Stimulated activated CD8-positive, alpha-beta memory T cell treated with anti-CD3 and anti-CD28 coated beads, Interleukin-2, amount 100 ng/mL, for 48 hours (primary cell): ENCODE results near the gene ZNF592.
"Not testable (repeated sequence)": the region's sequence is repeated elsewhere in the genome, so short reads cannot be mapped to it uniquely, and the experiment has no call there.

ENCODE experiments used
- DNase-seq, 2 donors: peaks; one replicate each; pipeline ENCODE4 v3.0.0-alpha.2; 2020; ENCODE audit warnings: low read depth in 2 of 2

Gene ZNF592, protein sequence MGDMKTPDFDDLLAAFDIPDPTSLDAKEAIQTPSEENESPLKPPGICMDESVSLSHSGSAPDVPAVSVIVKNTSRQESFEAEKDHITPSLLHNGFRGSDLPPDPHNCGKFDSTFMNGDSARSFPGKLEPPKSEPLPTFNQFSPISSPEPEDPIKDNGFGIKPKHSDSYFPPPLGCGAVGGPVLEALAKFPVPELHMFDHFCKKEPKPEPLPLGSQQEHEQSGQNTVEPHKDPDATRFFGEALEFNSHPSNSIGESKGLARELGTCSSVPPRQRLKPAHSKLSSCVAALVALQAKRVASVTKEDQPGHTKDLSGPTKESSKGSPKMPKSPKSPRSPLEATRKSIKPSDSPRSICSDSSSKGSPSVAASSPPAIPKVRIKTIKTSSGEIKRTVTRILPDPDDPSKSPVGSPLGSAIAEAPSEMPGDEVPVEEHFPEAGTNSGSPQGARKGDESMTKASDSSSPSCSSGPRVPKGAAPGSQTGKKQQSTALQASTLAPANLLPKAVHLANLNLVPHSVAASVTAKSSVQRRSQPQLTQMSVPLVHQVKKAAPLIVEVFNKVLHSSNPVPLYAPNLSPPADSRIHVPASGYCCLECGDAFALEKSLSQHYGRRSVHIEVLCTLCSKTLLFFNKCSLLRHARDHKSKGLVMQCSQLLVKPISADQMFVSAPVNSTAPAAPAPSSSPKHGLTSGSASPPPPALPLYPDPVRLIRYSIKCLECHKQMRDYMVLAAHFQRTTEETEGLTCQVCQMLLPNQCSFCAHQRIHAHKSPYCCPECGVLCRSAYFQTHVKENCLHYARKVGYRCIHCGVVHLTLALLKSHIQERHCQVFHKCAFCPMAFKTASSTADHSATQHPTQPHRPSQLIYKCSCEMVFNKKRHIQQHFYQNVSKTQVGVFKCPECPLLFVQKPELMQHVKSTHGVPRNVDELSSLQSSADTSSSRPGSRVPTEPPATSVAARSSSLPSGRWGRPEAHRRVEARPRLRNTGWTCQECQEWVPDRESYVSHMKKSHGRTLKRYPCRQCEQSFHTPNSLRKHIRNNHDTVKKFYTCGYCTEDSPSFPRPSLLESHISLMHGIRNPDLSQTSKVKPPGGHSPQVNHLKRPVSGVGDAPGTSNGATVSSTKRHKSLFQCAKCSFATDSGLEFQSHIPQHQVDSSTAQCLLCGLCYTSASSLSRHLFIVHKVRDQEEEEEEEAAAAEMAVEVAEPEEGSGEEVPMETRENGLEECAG (N-terminal part only)

DNA sequence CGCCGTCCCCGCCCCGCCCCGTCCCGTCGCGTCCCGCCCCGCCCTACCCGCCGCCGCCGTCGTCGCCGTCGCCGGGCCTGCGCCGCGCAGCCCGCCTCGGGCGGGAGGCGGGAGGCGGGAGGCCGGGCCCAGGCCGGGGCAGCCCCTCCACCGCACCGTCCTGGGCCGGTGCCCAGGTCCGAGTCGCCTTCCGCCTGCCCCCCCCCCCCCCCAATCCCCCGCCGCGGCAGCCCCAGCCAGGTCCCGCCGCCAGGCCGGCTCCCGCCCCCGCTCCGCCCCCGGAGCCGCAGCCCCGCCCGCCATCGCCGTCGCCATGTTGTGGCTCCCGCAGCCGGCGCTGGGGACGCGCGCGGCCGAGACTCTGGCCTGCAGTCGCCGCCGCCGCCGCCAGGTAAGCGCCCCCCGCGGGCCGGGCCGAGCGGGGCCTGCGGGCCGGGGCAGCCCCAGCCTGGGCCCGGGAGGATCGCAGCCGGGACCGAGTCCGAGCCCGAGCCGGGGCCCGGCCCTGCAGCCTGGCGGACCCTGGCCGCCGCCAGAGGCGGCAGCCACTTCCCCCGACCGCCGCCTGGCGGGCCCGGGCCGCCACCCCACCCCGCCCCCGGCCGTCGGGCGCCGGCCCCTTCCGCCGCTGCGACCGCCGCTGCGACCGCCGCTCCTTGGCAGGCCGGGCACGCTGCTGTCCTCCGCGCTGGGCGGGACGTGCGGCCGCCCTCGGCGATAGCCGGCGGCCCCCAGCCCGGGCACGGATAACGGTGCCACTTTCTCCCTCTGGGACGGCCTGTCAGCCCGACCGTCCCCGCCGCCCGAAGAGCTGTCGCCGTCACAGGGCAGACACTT, at the start of gene ZNF592:
ZNF592 (plus strand) TSS at position 319 of the 837 bp plus-strand sequence. CDS start 34,084 bp downstream, outside the sequence.
- DNase-seq, result peak; percentile 71 to 74

DNA sequence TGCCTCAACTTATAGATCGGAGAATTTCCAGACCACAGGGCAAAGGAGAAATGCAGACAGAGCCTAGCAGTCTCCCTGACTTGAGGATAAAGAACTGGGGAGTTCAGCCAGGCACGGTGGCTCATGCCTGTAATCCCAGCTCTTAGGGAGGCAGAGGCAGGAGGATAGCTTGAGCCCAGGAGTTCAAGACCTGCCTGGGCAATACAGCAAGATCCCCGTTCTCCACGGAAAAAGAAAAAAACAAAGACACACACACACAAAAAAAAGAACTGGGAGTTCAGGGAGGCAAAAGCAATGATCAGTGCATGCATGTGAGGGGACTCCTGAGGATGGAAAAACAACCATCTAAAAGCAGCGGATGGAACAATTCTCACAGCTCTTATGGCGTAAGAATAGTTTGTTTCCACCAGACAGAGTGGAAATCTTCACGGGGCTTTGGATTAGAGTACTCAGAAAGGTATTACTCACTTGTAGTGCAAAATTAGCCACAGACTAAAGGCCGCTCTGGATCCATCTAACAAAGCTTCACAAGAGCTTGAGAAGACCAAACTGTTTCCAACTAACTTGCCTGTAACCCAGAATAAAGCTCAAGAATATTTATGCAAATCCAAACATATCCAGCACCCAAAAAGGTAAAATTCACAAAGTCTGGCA, 48.7 kb upstream of the ZNF592 start:
- no peak for DNase-seq

DNA sequence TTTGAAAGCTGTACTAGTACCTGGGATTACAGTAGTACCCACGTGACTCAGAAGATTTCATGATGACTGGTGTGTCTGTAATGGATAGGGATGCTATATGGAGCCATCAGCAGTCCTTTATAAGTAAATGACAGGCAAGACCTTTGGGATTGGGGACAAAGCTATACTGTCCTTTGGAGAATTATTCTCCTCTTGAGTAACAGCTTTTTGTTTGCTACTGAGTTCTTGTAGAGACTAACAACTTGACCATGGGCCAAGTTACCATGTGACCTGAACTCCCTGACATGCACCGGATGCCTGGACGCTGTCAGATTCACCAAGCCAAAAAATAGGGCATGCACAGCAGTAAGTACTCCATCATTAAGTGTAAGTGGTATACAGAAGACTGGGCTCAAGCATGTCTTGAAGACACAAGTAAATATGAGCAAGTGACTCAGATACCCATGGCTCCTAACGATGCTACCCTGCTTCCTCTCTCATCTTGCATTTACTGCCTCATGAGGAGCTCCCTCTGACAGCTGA, 45.4 kb upstream of the ZNF592 start:
- DNase-seq, result no peak

DNA sequence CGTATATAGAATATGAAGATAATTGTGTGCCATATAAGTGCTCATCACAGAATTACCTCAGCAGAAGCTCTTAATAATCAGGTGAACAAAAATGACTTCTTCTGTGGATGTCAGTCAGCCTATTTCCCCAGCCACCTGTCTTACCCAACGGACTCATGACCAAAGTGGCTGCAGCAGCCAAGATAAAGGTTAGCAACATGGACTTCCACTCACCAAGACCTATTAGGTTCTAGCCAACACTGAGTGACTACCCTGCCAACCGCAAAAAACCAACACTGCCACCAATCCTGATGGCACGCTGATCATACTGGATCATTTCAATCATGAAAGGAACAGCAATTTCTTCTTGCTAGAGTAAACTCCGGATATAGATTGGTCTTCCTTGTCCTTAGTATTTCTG, 44.6 kb upstream of the ZNF592 start:
- no peak for DNase-seq

DNA sequence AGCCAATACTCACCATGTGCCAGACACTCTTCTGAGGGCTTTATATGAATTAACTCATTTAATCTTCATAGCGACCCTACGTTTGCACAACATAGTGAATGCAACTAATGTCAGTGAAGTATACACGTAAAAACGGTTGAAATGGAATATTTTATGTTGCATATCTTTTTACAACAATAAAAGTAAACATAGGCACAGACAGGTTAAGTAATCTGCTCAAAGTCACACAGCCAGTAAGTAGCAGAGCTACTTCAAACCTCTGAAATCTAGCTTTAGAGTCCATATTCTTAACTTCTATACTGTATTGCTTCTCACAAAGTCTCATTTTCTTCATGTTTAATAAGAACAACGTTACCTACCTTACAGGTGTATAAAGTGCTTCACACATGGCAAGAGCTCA, 34.0 kb upstream of the ZNF592 start:
- DNase-seq, result no peak

DNA sequence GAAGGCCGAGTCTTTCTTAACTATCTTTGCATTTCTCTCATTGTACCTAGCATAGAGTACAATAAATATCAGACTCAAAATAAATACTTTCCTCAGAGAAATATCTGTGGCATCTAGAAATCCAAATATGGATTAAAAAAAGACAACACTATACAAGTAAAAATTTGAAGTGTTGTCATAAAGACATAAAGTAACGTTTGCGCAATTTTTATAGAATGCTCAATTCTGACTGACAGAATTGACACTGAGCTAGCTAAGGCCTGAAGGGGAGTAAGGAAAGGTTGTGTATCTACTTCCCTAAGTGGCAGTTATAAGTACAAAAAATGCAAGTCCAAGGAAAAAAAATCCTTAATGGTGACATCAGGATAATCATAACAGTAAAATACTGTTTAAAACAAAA, 33.6 kb upstream of the ZNF592 start:
- no peak for DNase-seq

DNA sequence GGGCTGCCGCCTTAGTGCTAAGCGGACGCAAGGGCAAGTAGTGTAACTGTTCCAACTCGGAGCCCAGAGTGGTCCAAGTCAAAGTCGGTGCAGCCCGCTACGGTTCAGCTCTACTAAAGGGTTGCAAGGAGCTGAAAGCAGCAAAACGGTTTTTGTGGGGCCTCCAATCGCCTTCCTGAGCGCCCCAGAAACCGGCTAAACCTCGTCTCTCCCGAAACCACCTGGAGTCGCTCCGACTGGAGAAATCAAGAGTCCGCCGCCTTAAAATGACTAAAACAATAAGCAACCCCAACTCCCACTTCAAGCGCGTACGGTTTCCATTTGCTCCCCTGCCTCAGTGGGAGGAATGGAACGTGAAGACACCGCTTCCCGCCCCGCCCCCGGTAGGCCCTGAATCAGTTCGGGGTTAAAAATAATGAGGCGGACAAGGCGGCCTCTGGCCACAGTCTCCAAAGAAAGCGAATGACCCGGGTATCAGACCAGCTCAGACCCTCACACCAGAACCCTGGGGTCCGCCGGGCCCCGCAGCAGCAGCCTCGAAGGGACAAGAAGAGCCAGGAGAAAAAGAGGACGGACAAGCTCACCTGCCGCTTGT, 32.9 kb upstream of the ZNF592 start:
- DNase-seq, result peak in 1 of 2 donors; percentile 43

DNA sequence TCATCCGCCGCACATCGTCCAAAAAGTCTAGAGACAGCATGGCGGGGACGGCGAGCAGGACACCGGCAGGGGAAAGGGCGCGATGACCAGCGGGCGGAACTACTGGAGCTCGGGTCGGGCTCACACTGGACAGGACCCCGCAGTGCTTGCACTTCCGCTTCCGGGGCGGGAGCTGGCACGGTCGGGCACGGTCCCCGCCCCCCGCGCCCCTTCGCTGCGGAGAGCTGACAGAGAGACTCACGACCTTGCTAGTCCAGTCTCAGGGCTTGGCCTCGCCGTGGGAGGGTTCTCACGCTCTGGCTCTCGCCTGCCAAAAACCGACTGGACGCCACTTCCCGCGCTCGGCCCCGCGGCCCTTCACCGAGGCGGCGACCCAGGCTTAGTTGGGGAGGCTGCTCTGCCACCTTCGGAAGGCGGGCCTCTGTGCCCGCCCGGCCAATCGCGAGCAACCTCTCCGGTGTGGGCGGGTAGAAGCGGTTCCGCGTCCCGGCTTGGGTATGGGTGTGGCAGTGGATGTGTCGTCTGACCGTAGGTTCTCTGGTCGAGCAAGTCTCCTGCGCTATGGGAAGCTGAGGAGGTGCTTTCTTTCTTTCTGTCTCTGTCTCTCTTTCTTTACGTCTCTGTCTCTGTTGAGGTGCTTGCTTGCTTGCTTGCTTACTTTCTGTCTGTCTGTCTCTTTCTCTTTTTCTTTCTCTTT, 32.2 kb upstream of the ZNF592 start, which contains the start of gene SEC11A:
SEC11A (minus strand) TSS at position 104 of the 697 bp plus-strand sequence; CDS start at position 40, 64 bp downstream.
- peak; percentile 87 to 94 for DNase-seq

DNA sequence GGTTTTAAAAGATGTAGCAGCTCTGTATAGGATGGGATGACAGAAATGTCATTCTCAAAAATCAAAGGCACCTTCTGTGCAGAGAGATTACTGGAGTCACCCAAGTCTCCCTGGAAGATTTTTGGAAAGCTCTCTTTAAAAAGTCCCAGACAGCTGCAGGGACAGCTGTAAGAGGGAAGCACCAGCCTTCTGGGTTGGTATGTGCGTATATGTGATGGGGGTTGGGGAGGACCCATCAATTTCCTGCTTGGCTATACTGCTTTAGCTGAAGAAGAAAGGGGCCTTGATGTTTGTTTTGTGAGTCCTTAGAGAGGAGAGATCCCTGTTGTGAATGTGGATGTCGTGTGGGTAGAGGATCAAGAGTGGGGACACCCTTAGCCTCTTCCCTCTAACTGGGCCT, 27.0 kb upstream of the ZNF592 start:
- DNase-seq, result no peak

DNA sequence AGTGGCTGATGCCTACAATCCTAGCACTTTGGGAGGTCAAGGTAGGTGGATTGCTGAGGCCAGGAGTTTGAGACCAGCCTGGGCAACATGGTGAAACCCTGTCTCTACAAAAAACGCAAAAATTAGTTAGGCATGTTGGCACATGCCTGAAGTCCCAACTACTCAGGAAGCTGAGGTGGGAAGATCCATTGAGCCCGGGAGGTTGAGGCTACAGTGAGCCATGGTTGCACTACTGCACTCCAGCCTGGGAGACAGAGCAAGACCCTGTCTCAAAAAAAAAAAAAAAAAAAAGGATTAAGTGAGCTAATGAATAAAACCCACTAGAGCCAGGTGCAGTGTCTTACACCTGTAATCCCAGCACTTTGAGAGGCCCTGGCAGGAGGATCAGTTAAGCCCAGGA, 25.8 kb upstream of the ZNF592 start:
- DNase-seq, result no peak

DNA sequence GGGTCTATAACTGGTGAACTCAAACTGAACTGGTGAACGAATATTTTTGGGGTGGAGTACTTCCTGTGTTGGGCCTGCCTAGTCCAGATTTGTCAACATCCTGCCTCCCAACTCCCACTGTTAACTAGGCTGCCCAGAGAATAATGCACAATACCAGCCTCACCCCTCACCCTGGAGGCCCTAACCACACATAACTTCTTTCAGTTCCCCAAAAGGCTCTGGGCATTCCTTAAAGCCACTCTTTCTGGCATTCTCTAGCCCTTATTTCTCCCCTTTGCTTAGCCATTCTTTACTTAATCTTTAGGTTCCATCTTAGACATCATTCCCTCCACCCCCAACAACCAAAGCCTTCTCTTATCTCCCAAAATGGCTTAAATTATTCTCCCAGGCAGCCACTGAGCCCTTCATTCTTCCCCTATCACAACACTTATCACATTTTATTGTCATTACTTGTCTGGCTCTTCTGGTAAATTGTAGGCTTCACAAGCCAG, 23.3 kb upstream of the ZNF592 start:
- no peak for DNase-seq

DNA sequence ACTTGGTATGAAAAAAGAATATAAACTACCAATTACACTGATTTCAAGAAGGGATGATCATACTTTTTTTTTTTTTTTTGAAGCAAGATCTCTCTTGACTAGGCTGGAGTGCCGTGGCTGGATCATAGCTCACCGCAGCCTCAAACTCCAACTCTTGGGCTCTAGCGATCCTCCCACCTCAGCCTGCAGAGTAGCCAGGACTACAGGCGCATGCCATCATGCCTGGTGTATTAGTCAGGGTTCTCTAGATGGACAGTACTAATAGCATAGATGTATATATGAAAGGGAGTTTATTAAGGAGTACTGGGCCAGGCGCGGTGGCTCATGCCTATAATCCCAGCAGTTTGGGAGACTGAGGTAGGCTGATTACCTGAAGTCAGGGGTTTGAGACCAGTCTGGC, 21.0 kb upstream of the ZNF592 start:
- DNase-seq, result no peak

DNA sequence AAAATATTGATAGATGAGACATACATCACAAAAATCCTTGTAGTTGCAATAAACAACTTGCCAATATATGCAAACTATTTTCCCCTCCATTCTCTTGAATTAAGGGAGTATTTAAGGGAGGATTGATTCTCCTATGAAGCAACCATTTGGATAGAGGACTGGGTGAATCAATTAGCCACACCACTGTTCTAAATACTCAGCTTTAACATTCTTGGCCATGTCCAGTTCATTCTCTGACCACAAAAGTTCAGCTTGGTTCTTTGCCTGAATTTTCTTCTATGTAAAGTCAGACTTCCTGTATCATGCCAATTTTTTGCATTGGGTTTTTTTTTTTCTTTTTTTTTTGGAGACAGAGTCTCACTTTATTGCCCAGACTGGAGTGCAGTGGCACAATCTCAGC, 16.6 kb upstream of the ZNF592 start:
- no peak for DNase-seq

DNA sequence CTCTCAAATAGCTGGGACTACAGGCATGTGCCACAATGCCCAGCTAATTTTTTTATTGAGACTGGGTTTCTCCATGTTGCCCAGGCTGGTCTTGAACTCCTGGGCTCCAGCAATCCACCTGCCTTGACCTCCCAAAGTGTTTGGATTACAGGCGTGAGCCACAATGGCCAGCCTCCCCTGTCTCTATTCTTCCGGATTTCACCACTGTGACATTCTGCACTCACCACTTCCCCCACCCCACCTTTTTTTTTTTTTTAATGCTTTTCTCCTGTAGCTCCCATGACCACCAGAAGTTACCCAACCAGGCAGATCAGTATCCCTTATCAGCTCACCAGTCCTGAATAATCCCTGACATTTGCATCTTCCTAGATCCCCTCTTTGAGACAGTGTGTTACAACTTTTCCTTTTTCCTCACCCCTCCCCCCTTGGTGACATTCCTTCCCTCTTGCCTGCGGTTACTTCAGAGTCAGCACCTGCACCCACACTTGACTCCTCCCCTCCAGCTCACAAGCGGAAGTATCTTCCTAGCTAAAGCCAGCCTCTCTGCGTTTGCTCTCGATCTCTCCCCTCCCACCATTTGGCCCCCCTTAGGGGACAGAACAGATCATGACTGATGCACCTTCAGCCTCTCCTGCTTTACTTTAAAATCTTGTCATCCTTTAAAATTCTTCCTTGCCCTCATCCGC, 13.5 kb upstream of the ZNF592 start:
- peak in 1 of 2 donors; percentile 64 for DNase-seq

DNA sequence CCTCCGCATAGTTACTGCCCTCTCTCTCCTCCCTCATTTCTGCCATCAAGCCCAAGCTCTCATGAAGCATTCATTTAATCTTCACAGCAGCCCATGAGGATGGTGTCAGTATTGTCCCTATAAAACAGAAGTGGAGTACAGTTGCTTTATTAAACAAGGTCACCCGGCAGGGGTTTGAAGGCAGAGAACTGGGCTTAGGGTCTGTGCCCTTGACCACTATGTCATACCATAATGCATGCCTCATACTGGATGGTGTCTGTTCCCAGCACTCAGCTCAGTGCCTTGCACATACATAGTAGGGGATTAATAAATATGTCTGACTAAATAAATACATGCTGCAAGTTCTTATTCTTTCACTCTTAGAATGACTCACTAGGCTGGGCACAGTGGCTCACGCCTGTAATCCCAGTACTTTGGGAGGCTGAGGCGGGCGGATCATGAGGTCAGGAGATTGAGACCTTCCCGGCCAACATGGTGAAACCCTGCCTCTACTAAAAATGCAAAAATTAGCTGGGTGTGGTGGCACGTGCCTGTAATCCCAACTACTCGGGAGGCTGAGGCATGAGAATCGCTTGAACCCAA, 12.8 kb upstream of the ZNF592 start:
- DNase-seq, result not testable (repeated sequence)

DNA sequence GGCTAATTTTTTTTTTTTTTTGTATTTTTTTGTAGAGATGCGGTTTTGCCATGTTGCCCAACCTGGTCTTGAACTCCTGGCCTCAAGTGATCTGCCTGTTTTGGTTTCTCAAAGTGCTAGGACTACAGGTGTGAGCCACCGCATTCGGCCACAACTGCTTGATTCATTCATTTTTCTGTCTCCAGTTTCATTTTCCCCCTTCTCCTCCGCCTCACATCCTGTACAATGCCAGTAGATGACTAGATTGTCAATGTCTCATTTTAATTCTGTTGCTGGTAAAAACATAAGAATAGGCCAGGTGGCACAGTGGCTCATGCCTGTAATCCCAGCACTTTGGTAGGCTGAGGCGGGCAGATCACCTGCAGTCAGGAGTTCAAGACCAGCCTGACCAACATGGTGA, 12.0 kb upstream of the ZNF592 start:
- DNase-seq, result peak in 1 of 2 donors; percentile 51

DNA sequence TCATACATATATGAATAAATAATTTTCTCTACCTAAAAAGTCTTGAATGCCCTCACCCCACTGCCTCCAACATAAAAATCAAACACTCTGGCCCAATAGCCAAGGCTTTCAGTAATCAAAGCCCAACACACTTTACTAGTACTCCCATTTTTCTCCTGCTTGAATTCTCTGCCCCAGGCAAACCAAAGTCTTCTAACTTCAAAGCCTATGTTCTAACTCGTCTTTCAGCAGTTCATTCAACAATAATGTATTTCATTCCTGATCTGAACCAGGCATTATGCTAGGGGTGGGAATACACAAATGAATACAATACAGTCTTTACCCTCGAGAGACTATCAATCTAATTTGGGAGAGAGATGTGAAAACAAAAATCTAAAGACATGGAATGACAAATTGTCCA, 11.4 kb upstream of the ZNF592 start:
- no peak for DNase-seq

DNA sequence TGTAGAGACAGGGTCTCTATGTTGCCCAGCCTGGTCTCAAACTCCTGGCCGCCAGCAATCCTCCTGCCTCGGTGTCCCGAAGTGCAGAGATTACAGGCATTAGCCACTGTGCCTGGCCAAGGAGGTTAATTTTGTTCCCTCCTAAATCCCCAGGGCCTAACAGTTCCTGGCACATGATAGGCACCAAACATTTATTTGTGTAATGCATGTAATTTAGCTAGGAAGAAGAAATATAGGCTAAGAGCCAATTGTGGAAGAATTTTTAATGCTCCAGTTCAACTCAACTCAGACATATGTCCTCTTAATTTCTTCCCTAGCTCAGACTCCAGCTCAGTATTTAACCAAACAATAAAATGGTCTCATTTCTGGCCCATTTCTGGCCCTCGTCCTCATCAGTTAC, 7.7 kb upstream of the ZNF592 start:
- DNase-seq, result no peak
